Measurements from ENCODE around the gene WDR44.
"Not testable (repeated sequence)": the region's sequence is repeated elsewhere in the genome, so short reads cannot be mapped to it uniquely, and the experiment has no call there.

Gene WDR44

DNA sequence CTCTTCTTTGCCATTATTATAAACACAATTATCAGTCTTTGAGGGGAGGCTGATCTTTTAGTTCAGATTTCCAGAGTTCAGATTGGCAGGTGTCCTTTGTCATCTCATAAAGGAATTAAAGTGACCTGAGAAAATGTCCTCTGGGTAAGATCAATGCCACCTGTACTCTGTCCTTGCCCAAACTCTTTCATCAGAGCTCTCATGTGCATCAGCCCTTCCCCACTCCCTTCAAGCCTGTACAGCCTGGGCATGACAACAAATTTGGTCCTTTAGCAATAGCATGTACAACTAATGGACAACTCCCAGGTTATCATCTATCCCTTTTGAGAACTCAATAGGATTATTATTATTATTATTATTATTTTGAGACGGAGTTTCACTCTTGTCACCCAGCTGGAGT lies 140.8 kb downstream of the WDR44 start:
- DNase-seq = not testable (repeated sequence)

DNA sequence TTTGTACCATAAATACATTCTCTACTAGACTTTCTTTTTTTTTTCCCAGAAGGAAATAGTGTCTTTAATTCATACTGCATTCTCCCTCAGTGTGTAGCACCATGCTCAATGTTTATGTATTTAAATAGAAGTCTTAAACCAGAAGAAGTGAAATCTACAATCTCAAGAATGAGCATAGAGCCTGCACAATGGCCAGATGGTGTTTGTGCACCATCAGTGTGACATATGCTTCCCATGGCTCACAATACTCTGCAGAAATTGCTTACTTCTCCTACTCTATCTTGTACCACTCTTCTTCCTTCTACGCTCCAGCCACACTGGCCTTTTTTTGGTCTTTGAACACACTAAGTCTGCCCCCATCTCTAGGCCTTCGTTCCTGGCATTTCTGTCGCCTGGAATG lies 147.1 kb downstream of the WDR44 start:
- no peak for DNase-seq

DNA sequence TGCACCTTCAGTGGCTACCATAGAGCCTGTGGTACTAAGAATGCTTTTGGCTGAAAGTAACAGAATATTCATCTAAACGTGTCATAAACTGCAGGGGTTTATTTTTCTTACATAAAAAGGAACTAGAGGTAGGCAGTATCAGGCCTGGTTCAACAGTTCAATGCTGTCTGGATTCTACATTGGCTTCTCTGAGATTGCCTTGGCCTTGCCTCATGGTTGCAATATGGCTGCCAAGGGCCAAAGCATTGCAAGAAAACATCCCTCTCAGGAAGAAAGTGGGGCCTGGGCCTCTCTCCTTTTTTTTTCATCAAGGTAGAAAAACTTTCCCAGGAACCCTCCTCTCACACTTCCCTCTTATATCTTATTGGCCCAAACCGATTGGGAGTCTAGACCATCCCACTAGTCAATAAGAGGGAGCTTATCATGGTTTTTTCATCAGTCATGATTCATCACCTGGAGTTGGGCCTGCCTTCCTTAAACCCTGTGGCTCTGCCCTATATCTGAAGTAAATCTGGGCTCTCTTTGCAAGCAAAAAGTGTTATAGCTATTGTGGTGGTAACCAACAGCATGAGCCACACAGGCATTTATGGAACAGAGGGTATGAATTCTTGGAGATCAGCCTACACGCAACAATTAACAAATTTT lies 147.9 kb downstream of the WDR44 start:
- DNase-seq = no peak

DNA sequence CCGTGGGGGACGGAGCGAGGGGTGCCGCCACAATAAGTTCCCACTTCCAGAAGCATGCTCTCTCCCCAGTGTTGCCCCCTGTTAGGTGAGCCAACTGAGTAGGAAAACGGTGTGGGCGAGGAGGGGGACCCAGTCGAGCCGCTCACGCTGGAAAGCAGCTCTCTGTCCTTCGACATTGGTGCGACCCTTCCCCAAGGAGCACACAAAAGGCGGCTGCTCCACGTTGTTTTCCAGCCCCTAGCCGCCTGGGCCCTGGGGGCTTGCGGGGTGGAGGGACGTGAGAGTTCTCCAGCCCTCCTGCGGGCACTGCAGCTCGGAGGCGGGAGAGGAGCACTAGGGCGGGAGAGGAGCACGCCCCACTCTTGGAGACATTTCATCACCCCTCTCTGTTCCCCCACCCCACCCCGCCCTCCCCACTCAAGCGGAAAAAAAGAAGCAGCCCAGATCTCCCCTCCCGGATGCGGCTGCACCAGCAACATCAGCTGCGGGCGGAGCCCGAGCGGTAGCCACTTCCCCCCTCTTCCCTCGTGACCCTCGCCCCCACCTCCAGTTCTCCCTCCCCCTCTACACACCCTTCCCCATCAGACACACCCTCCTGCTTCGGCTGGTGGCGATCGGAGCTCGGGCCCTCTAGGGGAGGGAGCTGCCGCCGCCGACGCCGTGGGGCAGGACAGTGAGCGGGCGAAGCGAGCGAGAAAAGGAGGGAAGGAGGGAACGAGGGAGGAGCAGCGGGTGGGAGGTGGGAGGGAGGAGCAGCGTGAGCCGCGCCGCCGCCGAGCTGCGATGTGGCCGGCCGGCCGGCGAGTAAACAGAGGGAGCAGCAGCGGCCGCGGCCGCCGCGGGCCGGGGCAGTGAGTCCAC lies 149.4 kb downstream of the WDR44 start, which contains the start of gene DOCK11:
Gene DOCK11 (plus strand): TSS at position 755 of the 861 bp plus-strand sequence. CDS start 157 bp downstream, outside the sequence.
- peak; percentile 85 for DNase-seq

DNA sequence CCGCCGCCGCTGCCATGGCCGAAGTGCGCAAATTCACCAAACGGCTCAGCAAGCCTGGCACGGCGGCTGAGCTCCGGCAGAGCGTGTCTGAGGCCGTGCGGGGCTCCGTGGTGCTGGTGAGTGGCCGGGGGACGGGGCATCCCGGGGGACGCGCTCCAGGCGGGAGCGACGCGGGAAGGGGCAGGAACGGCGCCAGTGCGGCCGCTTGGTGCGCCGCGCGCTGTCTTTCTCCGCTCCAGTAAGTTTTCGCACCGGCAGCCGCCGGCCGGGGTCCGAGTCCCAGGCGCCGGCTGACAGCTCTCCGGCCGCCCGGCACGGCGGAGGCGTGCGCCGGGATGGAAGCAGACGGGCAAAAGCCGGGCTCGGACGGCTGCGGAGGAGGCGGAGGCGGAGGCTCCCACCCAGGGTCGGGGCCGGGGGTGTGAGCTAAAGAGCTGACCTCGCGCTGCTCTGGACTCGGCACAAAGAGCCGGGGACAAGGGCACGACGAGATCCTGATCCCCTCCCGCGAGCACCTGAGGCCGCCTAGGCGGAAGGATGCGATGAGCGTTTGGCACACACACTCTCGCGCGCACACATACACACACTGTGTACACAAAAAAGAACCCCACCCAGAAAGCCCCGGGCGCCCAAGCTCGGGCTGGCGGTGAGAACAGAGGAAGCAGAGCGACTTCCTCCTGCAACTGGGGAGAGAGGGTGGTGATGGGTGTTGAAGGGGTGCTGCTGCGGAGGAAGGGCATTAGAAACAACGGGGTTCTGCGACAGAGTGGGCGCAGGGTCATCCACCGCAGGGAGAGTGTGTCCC lies 150.3 kb downstream of the WDR44 start:
- DNase-seq = peak; percentile 74

DNA sequence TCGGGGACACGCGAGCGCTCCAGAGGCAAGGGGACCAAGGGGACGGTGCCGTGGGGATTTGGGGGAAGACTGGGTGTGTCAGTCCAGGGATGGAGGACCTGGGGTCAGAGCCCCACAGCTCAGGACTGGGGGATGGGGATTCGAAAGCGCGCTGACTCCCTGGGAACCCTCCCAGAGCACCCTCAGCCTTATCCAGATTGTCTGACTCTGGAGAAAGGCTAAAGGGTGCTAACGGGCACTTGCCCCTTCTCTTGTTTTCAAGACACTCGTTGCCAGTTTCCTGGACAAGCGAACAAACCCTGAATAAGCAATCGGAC lies 150.8 kb downstream of the WDR44 start:
- DNase-seq = no peak

DNA sequence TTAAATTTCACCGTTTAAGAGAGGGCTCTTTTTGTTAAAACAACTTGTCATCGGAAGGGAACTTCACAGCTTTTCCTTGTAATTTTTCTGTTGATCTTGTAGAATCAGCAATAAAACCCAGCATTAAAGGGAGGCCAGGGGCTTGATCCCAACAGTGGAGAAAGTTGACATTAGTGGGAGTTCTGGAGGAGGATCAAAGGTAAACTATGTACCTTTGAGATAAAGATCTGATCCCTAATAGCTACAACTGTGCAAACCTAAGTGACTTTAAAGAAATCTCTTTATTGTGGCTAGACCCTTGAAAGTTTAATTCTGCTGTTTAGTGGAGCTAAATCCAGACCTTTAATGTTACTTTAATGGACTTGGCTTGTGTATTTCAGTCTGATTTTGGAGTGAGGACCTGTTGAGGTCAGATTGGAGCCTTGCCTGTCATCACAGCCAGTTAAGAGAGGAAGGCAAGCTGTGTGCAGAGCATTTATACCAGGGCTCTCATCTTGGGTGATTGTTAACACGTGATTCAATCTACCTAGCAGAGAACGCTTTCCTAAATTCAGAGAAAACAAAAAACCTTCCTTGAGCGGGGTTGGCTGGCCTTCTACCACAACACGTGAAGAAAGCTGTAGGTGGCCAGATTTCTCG lies 151.4 kb downstream of the WDR44 start:
- peak; percentile 5 for DNase-seq

DNA sequence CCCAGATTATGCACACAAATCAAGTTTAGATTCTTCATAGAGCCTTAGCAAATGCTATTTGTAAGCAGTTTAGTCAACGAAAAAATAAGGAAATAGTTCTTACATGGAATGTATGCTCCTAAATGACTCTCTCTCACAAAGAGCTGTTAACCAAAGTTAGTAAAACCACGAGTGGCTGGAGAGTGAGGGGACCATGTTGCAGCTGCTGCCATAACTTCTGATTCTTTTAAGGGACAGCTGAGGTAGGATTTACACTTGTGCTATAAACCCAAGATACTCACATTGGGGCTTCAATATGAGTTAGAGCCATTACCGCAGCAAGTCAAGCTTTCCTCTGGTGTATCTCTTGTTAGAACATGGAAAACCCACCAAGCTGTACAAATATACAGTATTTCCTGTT lies 152.4 kb downstream of the WDR44 start:
- no peak for DNase-seq

DNA sequence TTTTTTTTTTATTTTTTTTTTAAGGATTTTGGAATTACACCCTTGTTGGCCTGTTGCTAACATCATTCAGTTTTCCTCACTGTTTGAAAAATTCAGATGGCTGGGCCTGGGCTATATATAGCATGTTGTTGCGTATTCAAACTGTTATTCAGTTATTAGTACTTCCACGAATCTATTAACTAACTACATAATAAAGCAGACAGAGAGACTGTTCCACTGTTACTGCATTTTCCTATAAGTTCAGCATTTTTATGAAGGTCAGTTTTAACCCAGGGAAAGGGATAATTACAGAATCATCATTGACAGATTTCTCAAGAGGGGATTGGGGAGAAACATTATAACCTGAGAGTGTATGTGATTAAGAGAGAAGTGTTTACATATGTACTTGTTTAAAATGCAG lies 152.8 kb downstream of the WDR44 start:
- DNase-seq = no peak

DNA sequence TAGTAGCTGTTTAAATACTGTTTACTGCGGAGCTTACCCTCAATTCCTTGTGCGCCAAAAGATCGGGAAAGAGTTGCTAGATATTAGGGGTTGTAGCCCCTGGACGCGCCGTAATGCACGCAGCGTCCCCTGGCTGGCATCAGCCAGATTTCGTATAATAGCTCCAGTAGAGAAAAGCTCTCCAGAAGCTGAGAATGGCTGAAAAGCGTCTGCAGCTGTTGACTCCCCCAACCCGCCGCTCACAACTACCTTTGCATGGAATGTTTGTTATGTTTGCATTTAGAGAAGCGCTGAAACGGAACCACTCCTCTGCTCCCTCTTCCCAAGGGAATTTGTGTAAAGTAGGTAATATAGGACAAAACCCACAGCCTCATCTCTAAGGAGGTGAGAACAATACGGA lies 153.4 kb downstream of the WDR44 start:
- no peak for DNase-seq

Data from stimulated activated CD4-positive, alpha-beta T cell treated with anti-CD3 and anti-CD28 coated beads, Interleukin-15, amount 100 ng/mL, for 24 hours (primary cell).